Epithelial cell of proximal tubule (primary cell): Measurements from ENCODE around the gene PTPRN2. TPM values are rescaled to one million over a fixed set of nuclear protein-coding genes. Genes with fewer than 3 reads are reported as not detected.

Experiments
- DNase-seq: peaks from one replicate; pipeline ENCODE4 v3.0.0-alpha.2; 2011; ENCODE audit warnings: low read depth
- H3K4me3 ChIP-seq: 2 replicates; pipeline ENCODE4 v1.5.1; 2011; ENCODE audit warnings: low read depth, mild to moderate bottlenecking, low read length
- CTCF ChIP-seq: conservative IDR thresholded peaks from 2 replicates; pipeline ENCODE4 v1.5.1; 2012; ENCODE audit warnings: low read depth, mild to moderate bottlenecking, low read length
- total RNA-seq: library from RNA; depleted of rRNA; stranded (reverse); fragments of >200 nt; gene quantifications from 2 replicates; pipeline ENCODE4 v1.2.3, GENCODE V29; 2015

PTPRN2 gene
- total RNA-seq, 1 donor from 2014 or later, result 2.8 TPM

DNA sequence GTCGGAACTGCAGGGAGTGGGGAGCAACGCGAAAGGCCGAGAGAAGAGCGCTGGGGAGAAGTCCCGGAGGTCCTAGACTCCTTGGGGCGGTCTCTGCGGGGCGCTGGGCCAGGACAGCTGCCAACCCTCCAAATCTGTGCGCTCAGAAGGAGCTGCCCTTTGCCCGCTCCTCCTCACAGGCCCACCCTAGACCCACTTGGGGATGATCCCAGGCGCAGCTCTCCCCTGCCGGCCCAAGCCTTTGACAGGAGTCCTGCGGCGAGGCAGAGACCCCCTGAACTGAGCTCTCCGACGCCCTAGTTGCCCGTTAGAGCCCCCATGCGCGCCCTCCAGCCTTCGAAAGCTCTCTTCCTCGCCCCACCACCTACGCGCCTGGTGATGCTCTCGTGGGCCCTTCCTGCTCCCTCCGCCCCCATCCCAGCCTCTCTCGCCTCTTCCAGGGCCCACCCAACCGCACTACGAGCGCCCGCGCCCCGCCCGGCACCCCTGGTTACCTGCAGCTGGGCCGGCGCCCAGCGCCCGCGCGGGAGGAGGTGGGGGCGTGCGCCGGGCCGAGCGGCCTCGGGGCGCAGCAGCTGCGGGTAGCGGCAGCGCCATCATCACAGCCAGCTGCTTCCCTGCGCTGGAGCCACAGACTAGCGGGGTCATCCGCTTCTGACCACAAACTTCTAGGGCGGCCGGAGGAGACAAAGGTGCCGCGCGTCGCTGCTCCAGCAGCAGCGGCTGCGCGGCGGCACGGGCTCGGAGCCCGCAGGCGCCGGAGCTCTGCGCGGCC lies 897.4 kb downstream of the PTPRN2 start:
- no peak overlapping the region for H3K4me3 ChIP-seq
- no peak for DNase-seq
- no peak for TF ChIP-seq CTCF

DNA sequence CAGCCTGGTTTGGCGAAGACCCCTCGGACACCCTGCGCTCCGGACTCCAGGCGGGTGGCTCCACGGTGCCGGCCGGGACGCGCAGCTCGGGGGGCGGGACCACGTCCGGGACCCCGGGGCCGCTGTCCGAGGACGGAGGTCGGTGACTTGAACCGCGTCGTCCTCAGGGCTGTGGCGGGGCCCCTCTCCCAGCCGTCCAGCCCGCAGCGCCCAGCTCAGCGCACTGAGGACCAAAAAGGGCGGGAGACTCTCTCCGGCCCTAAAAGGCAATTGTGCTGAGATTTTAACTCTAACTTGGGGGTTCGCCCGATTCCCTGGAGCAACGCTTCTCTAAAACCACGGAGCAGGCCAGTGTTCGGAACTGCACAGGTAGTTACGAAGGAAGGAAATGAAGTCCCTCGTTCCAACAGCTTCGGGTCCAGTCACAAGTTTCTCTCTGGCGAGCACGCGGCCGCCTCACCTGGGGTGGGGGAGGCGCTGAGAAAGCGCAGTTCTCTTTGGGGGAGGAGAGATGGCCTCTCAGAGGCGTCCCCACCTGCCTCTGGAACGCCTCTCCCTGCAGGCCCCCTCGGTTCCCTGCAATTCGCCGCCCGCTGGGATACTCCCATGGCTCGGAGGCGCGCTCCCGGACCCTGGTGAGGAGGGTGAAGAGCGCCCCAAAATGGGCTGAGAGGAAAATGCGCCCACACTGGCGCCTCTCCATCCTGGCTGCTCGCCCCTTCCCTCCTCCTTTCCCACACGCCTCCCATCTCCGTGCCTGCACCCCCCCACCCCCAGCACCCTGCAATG lies 898.2 kb downstream of the PTPRN2 start:
- no peak for TF ChIP-seq CTCF
- no peak for DNase-seq
- no peak overlapping the region for H3K4me3 ChIP-seq

DNA sequence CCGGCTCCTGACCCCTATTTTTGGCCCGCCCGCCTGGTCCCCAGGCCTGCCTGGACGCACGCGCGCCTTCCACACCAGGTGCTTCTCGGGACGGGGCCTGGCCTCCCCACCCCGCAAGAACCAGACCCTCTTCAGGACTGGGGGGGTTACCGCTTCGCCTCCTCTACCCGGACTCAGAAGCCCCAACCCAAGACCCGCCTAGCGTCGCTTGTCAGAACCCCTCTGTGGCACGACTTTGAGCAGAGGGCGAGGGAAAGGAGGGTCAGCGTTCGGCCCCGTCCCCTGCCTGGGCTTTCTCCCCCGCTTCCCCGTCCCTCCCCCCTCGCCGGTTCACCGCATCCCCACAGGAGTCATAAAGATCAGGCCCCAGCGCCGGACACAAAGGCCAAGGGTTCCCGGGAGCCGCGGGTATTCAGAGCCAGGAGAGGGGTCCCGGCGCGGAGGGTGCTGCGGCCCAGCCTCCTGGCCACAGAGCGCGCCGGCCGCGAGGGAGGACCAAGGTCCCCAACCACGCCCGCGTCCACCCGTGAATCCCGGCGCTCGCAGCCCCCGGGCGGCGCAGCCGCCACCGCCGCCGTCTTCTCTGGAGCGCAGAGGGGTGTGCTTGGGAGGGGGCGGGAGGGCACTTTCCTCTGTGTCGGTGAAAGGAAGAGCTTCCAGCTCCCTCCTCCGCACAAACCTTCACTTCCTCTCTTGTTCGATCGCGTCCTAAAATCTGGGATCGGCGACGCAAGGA lies 898.9 kb downstream of the PTPRN2 start:
- no peak overlapping the region for H3K4me3 ChIP-seq
- DNase-seq, result no peak
- TF ChIP-seq CTCF, result no peak

- no peak for TF ChIP-seq CTCF
- no peak overlapping the region for H3K4me3 ChIP-seq
- DNase-seq, result no peak
Measured at GRCh38 chr7:157687845-157688532, 899.6 kb downstream of the PTPRN2 start.

DNA sequence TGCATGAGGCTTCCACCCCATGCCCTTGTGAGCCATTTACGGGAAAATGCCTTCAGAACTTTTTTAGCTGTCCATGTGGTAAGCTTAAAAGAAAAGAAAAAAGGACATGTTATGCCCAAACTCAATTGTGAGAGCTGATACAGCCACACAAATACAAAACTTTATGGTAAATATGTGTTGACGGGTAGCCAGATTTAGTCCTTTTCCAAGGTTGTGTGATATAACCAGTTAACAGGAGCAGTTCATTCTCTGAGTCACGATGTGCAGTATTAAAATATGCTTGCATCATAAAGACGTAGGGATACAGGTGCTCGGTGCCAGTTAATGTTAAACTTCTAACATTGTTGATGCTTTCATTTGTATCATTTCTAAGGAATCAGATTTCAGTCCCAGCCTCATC lies 900.5 kb downstream of the PTPRN2 start:
- H3K4me3 ChIP-seq, result no peak overlapping the region
- DNase-seq, result no peak
- no peak for TF ChIP-seq CTCF

- no peak overlapping the region for H3K4me3 ChIP-seq
- no peak for TF ChIP-seq CTCF
- DNase-seq, result no peak
Measured at GRCh38 chr7:157686285-157686894, 901.2 kb downstream of the PTPRN2 start.
